Pulmonary artery endothelial cell (primary cell): Measurements from ENCODE around the gene CCND1. TPM values are rescaled to one million over a fixed set of nuclear protein-coding genes. Genes with fewer than 3 reads are reported as not detected.
"Not testable (repeated sequence)": the region's sequence is repeated elsewhere in the genome, so short reads cannot be mapped to it uniquely, and the experiment has no call there.

Source experiments
- DNase-seq: peaks from one replicate; pipeline ENCODE4 v3.0.0-alpha.2; 2011; ENCODE audit warnings: low read depth, low spot score
- total RNA-seq: library from RNA; depleted of rRNA; stranded (reverse); fragments of >200 nt; gene quantifications from 2 replicates; pipeline ENCODE4 v1.2.3, GENCODE V29; 2014

CCND1 gene
- total RNA-seq, 1 donor from 2014 or later, result 349 TPM

GRCh38 chr11:69689484-69690319 lies 48.7 kb downstream of the CCND1 start:
- no peak for DNase-seq

GRCh38 chr11:69691463-69691862 lies 50.5 kb downstream of the CCND1 start:
- DNase-seq, result no peak

- DNase-seq, result no peak
Observed at GRCh38 chr11:69692422-69692821, 51.5 kb downstream of the CCND1 start.

GRCh38 chr11:69694781-69695180 lies 53.8 kb downstream of the CCND1 start:
- no peak for DNase-seq

GRCh38 chr11:69695581-69695980 lies 54.6 kb downstream of the CCND1 start:
- no peak for DNase-seq

GRCh38 chr11:69695995-69696394 lies 55.0 kb downstream of the CCND1 start:
- DNase-seq, result not testable (repeated sequence)

- DNase-seq, result no peak
Observed at GRCh38 chr11:69696749-69697468, 56.0 kb downstream of the CCND1 start.

- DNase-seq, result no peak
Observed at GRCh38 chr11:69697469-69697843, 56.5 kb downstream of the CCND1 start.

- no peak for DNase-seq
Observed at GRCh38 chr11:69697861-69698260, 56.9 kb downstream of the CCND1 start.

GRCh38 chr11:69698362-69698761 lies 57.4 kb downstream of the CCND1 start:
- DNase-seq, result no peak

- no peak for DNase-seq
Observed at GRCh38 chr11:69699213-69699612, 58.3 kb downstream of the CCND1 start.

GRCh38 chr11:69700278-69701140 lies 59.6 kb downstream of the CCND1 start:
- no peak for DNase-seq

GRCh38 chr11:69702239-69702691 lies 61.3 kb downstream of the CCND1 start:
- DNase-seq, result no peak

- DNase-seq, result no peak
Observed at GRCh38 chr11:69702769-69703452, 62.0 kb downstream of the CCND1 start.

GRCh38 chr11:69703453-69703767 lies 62.5 kb downstream of the CCND1 start:
- no peak for DNase-seq

Other genes with a start within 250 kb of the CCND1 start
- not detected in 2 replicates for gene LINC01488, start 159.5 kb upstream of the CCND1 start, total RNA-seq
- 16.0 and 18.9 TPM in 2 replicates for gene LTO1, start 34.2 kb downstream of the CCND1 start, total RNA-seq
- not detected in 2 replicates for gene FGF19, start 62.9 kb downstream of the CCND1 start, total RNA-seq
- not detected in 2 replicates for gene FGF4, start 134.2 kb downstream of the CCND1 start, total RNA-seq
- not detected in 2 replicates for gene FGF3, start 178.3 kb downstream of the CCND1 start, total RNA-seq